Fibroblast of villous mesenchyme (primary cell): ENCODE measurements around the gene RAB2B. TPM values are rescaled to one million over a fixed set of nuclear protein-coding genes. Genes with fewer than 3 reads are reported as not detected.

Experiments used
- DNase-seq: peaks from one replicate; pipeline ENCODE4 v3.0.0-alpha.2; 2010; ENCODE audit warnings: low read depth
- H3K4me3 ChIP-seq: 2 replicates; pipeline ENCODE4 v1.5.1; 2011; ENCODE audit warnings: low read depth, mild to moderate bottlenecking, low read length
- CTCF ChIP-seq: IDR thresholded peaks from 2 replicates; pipeline ENCODE4 v1.5.1; 2012; ENCODE audit warnings: low read depth, mild to moderate bottlenecking, low read length; ENCODE audit not compliant: insufficient read depth
- small RNA-seq: library from RNA; depleted of rRNA; stranded (forward); fragments of <200 nt; gene quantifications from one replicate; pipeline ENCODE3, GENCODE V24; 2012
- total RNA-seq: library from RNA; depleted of rRNA; stranded (reverse); fragments of >200 nt; gene quantifications from 2 replicates; pipeline ENCODE4 v1.2.3, GENCODE V29; 2012

Gene RAB2B
- total RNA-seq, 1 donor, result 41.0 TPM

GRCh38 chr14:21428930-21429329 lies 47.8 kb downstream of the RAB2B start:
- TF ChIP-seq CTCF, result no peak
- H3K4me3 ChIP-seq, result no peak overlapping the region
- no peak for DNase-seq

GRCh38 chr14:21426692-21427091 lies 50.1 kb downstream of the RAB2B start:
- no peak for DNase-seq
- no peak for TF ChIP-seq CTCF
- H3K4me3 ChIP-seq, result no peak overlapping the region

GRCh38 chr14:21419528-21419927 lies 57.2 kb downstream of the RAB2B start:
- H3K4me3 ChIP-seq, result no peak overlapping the region
- TF ChIP-seq CTCF, result no peak

GRCh38 chr14:21415329-21415728 lies 61.4 kb downstream of the RAB2B start:
- no peak overlapping the region for H3K4me3 ChIP-seq
- no peak for TF ChIP-seq CTCF
- no peak for DNase-seq

More at GRCh38 chr14:21419528-21419927, 57.2 kb downstream of the RAB2B start:
- DNase-seq, result no peak

GRCh38 chr14:21414137-21414631 lies 62.6 kb downstream of the RAB2B start:
- TF ChIP-seq CTCF, result no peak
- DNase-seq, result no peak
- no peak overlapping the region for H3K4me3 ChIP-seq

Small RNA genes within 50 kb of the gene (small RNA-seq; reads per million reads assigned to genes)
- gene RN7SL650P, result not detected

Other genes with a start within 250 kb of the RAB2B start
- 551 and 671 TPM in 2 replicates for gene HNRNPC, start 207.5 kb downstream of the RAB2B start, total RNA-seq
- gene RPGRIP1, start 196.9 kb downstream of the RAB2B start, total RNA-seq, result under 0.01 TPM in 1 of 2 replicates, not detected in the other
- 65.7 and 87.7 TPM in 2 replicates for gene SUPT16H, start 92.9 kb downstream of the RAB2B start, total RNA-seq
- gene CHD8, start 20.8 kb downstream of the RAB2B start, total RNA-seq, result 59.3 and 85.1 TPM in 2 replicates
- 26.4 and 39.3 TPM in 2 replicates for gene TOX4, start 236 bp upstream of the RAB2B start, total RNA-seq
- gene METTL3, start 34.4 kb upstream of the RAB2B start, total RNA-seq, result 35.1 and 51.8 TPM in 2 replicates
- gene SALL2, start 49.4 kb upstream of the RAB2B start, total RNA-seq, result 3.2 and 3.9 TPM in 2 replicates
- not detected in 2 replicates for gene OR10G3, start 103.1 kb upstream of the RAB2B start, total RNA-seq
- gene OR10G2, start 158.0 kb upstream of the RAB2B start, total RNA-seq, result not detected in 2 replicates
- not detected in 2 replicates for gene OR4E2, start 176.9 kb upstream of the RAB2B start, total RNA-seq
- gene OR4E1, start 196.9 kb upstream of the RAB2B start, total RNA-seq, result not detected in 2 replicates